ENCODE data around the gene ALOX12. TPM values are rescaled to one million over a fixed set of nuclear protein-coding genes. Genes with fewer than 3 reads are reported as not detected.
A peak's percentile ranks its signal among the peaks of the same experiment; 100 is the strongest.

Gene ALOX12
- total RNA-seq, 2 experiments from 2014 or later = not detected

GRCh38 chr17:7007143-7007542, 11.3 kb downstream of the ALOX12 start:
- POLR2A ChIA-PET = no interaction called here
- Mint-ChIP-seq H3K4me3 (no peak overlapping the region), H3K27me3 (no peaks in the 10 kb centered on the region), H3K36me3 (ENCODE audit: low read depth) (peaks cover 16% of the 10 kb centered on the region), H3K27ac (no peak overlapping the region), H3K9me3 (no peaks in the 10 kb centered on the region), H3K4me1 (peaks cover 47% of the 10 kb centered on the region)
- CTCF ChIA-PET = interaction anchor here (0.8 to 4.7 kb wide), 4 partner anchors 93 to 104 kb away, joined by 3 to 23 read pairs (median 4); no protein-coding TSS in a partner anchor
- no peak for DNase-seq

GRCh38 chr17:7010523-7010922, 14.7 kb downstream of the ALOX12 start:
- H3K27ac Mint-ChIP-seq = peak overlapping the region; percentile 80

GRCh38 chr17:7011415-7011814, 15.6 kb downstream of the ALOX12 start:
- no peak for DNase-seq
- Mint-ChIP-seq H3K9me3 (no peaks in the 10 kb centered on the region), H3K36me3 (ENCODE audit: low read depth) (peaks cover 34% of the 10 kb centered on the region), H3K27ac (peak overlapping the region; percentile 99), H3K27me3 (no peaks in the 10 kb centered on the region), H3K4me3 (peak overlapping the region; percentile 98), H3K4me1 (peaks cover 56% of the 10 kb centered on the region)
- CTCF ChIA-PET = interaction anchor here (1.6 kb wide), 2 partner anchors 97 to 101 kb away, joined by 4 to 8 read pairs; no protein-coding TSS in a partner anchor
- POLR2A ChIA-PET = no interaction called here

More at GRCh38 chr17:7010523-7010922, 14.7 kb downstream of the ALOX12 start:
- ChIA-PET CTCF (interaction anchor here (1.1 kb wide), 1 partner anchor 96 kb away, joined by 4 read pairs; no protein-coding TSS in a partner anchor), POLR2A (no interaction called here)
- Mint-ChIP-seq H3K27me3 (no peaks in the 10 kb centered on the region), H3K36me3 (ENCODE audit: low read depth) (peaks cover 26% of the 10 kb centered on the region), H3K4me3 (peak overlapping the region; percentile 64), H3K4me1 (peaks cover 47% of the 10 kb centered on the region), H3K9me3 (no peaks in the 10 kb centered on the region)
- no peak for DNase-seq

GRCh38 chr17:7011942-7012254, 16.0 kb downstream of the ALOX12 start:
- ChIA-PET POLR2A (no interaction called here), CTCF (interaction anchor here (1.3 to 2.5 kb wide), 5 partner anchors 8 to 101 kb away, joined by 3 to 17 read pairs (median 4); partner anchors contain the start of gene BCL6B)
- peak overlapping the region; percentile 99 for H3K27ac Mint-ChIP-seq
- H3K4me3 Mint-ChIP-seq = peak overlapping the region; percentile 98
- peaks cover 39% of the 10 kb centered on the region for H3K36me3 Mint-ChIP-seq (ENCODE audit: low read depth)
- H3K27me3 Mint-ChIP-seq = no peaks in the 10 kb centered on the region
- H3K4me1 Mint-ChIP-seq = peaks cover 61% of the 10 kb centered on the region
- no peaks in the 10 kb centered on the region for H3K9me3 Mint-ChIP-seq
- no peak for DNase-seq

GRCh38 chr17:7014261-7014994, 18.6 kb downstream of the ALOX12 start:
- ChIA-PET CTCF (interaction anchor here (1.0 to 2.5 kb wide), 7 partner anchors 7 to 262 kb away, joined by 3 to 17 read pairs (median 4); partner anchors contain the start of genes BCL6B and SLC16A13), POLR2A (interaction anchor here (0.6 kb wide), 2 partner anchors 10 to 843 kb away, joined by 3 read pairs; partner anchors contain the start of gene NAA38)
- no peaks in the 10 kb centered on the region for H3K27me3 Mint-ChIP-seq
- H3K4me3 Mint-ChIP-seq = peak overlapping the region; percentile 98
- peak overlapping the region; percentile 99 for H3K27ac Mint-ChIP-seq
- peak; percentile 98 for DNase-seq
- no peaks in the 10 kb centered on the region for H3K9me3 Mint-ChIP-seq
- H3K4me1 Mint-ChIP-seq = peaks cover 69% of the 10 kb centered on the region
- H3K36me3 Mint-ChIP-seq (ENCODE audit: low read depth) = peaks cover 42% of the 10 kb centered on the region

GRCh38 chr17:7014995-7015958, 19.4 kb downstream of the ALOX12 start:
- Mint-ChIP-seq H3K4me3 (peak overlapping the region; percentile 91), H3K27ac (peak overlapping the region; percentile 97), H3K36me3 (ENCODE audit: low read depth) (peaks cover 38% of the 10 kb centered on the region), H3K4me1 (peaks cover 63% of the 10 kb centered on the region), H3K27me3 (no peaks in the 10 kb centered on the region), H3K9me3 (no peaks in the 10 kb centered on the region)
- DNase-seq = peak; percentile 73
- CTCF ChIA-PET = interaction anchor here (0.6 to 2.0 kb wide), 8 partner anchors 9 to 263 kb away, joined by 3 to 5 read pairs (median 4); partner anchors contain the start of gene SLC16A13
- POLR2A ChIA-PET = interaction anchor here (0.6 kb wide), 2 partner anchors 11 to 842 kb away, joined by 3 read pairs; partner anchors contain the start of gene NAA38

- peak overlapping the region; percentile 97 for H3K27ac Mint-ChIP-seq
- no peak for DNase-seq
- H3K4me1 Mint-ChIP-seq = peaks cover 60% of the 10 kb centered on the region
- CTCF ChIA-PET = interaction anchor here (0.8 to 1.3 kb wide), 2 partner anchors 9 to 105 kb away, joined by 3 read pairs; no protein-coding TSS in a partner anchor
- peak overlapping the region; percentile 91 for H3K4me3 Mint-ChIP-seq
- H3K9me3 Mint-ChIP-seq = no peaks in the 10 kb centered on the region
- H3K27me3 Mint-ChIP-seq = no peaks in the 10 kb centered on the region
- POLR2A ChIA-PET = no interaction called here
- H3K36me3 Mint-ChIP-seq (ENCODE audit: low read depth) = peaks cover 35% of the 10 kb centered on the region
These were observed 20.6 kb downstream of the ALOX12 start for GRCh38 chr17:7016418-7016817.

- peak overlapping the region; percentile 97 for H3K27ac Mint-ChIP-seq
- DNase-seq = no peak
- H3K27me3 Mint-ChIP-seq = no peaks in the 10 kb centered on the region
- H3K4me1 Mint-ChIP-seq = peaks cover 61% of the 10 kb centered on the region
- H3K4me3 Mint-ChIP-seq = peak overlapping the region; percentile 91
- peaks cover 35% of the 10 kb centered on the region for H3K36me3 Mint-ChIP-seq (ENCODE audit: low read depth)
- POLR2A ChIA-PET = no interaction called here
- H3K9me3 Mint-ChIP-seq = no peaks in the 10 kb centered on the region
- CTCF ChIA-PET = interaction anchor here (0.8 to 1.3 kb wide), 2 partner anchors 8 to 106 kb away, joined by 3 read pairs; no protein-coding TSS in a partner anchor
These were observed 21.3 kb downstream of the ALOX12 start for GRCh38 chr17:7016886-7017826.

- peaks cover 4% of the 10 kb centered on the region for H3K27me3 Mint-ChIP-seq
- no peaks in the 10 kb centered on the region for H3K9me3 Mint-ChIP-seq
- peaks cover 33% of the 10 kb centered on the region for H3K36me3 Mint-ChIP-seq (ENCODE audit: low read depth)
- H3K4me3 Mint-ChIP-seq = peak overlapping the region; percentile 45
- H3K4me1 Mint-ChIP-seq = peaks cover 67% of the 10 kb centered on the region
- peak overlapping the region; percentile 97 for H3K27ac Mint-ChIP-seq
- ChIA-PET CTCF (no interaction called here), POLR2A (no interaction called here)
- no peak for DNase-seq
These were observed 22.0 kb downstream of the ALOX12 start for GRCh38 chr17:7017827-7018200.

- ChIA-PET CTCF (no interaction called here), POLR2A (no interaction called here)
- H3K9me3 Mint-ChIP-seq = no peaks in the 10 kb centered on the region
- peaks cover 71% of the 10 kb centered on the region for H3K4me1 Mint-ChIP-seq
- no peak overlapping the region for H3K27ac Mint-ChIP-seq
- H3K36me3 Mint-ChIP-seq (ENCODE audit: low read depth) = peaks cover 30% of the 10 kb centered on the region
- H3K4me3 Mint-ChIP-seq = peak overlapping the region; percentile 45
- no peak for DNase-seq
- peaks cover 4% of the 10 kb centered on the region for H3K27me3 Mint-ChIP-seq
These were observed 22.6 kb downstream of the ALOX12 start for GRCh38 chr17:7018331-7018964.

- ChIA-PET POLR2A (no interaction called here), CTCF (interaction anchor here (5.0 kb wide), 1 partner anchor 14 kb away, joined by 17 read pairs; no protein-coding TSS in a partner anchor)
- H3K36me3 Mint-ChIP-seq (ENCODE audit: low read depth) = peaks cover 21% of the 10 kb centered on the region
- no peaks in the 10 kb centered on the region for H3K9me3 Mint-ChIP-seq
- no peak overlapping the region for H3K27ac Mint-ChIP-seq
- H3K4me1 Mint-ChIP-seq = peaks cover 75% of the 10 kb centered on the region
- no peak overlapping the region for H3K4me3 Mint-ChIP-seq
- DNase-seq = no peak
- H3K27me3 Mint-ChIP-seq = peaks cover 4% of the 10 kb centered on the region
These were observed 23.5 kb downstream of the ALOX12 start for GRCh38 chr17:7019367-7019766.

Data from activated CD4-positive, alpha-beta T cell treated with anti-CD3 and anti-CD28 coated beads, Interleukin-2, amount 10 ng/mL, durations not matched to agents 7 days and 5 days (primary cell).